ENCODE data around the gene TSEN34.
"Not testable (repeated sequence)": the region's sequence is repeated elsewhere in the genome, so short reads cannot be mapped to it uniquely, and the experiment has no call there.

- TF ChIP-seq CTCF (IDR thresholded peaks at IDR 0.05; ENCODE audit: insufficient read depth, low read length, poor library complexity, severe bottlenecking); EZH2phosphoT487 (conservative IDR thresholded peaks at IDR 0.05; ENCODE audit: low read length): not testable (repeated sequence)
Measured at GRCh38 chr19:54224619-54225018, 33.5 kb downstream of the TSEN34 start.
